ENCODE results near the gene MAGEA8. TPM values are rescaled to one million over a fixed set of nuclear protein-coding genes. Genes with fewer than 3 reads are reported as not detected.
"Not testable (repeated sequence)": the region's sequence is repeated elsewhere in the genome, so short reads cannot be mapped to it uniquely, and the experiment has no call there.

Gene MAGEA8
- total RNA-seq, 1 donor from 2014 or later = not detected

- Mint-ChIP-seq H3K27ac (ENCODE audit: unreplicated experiment) (no peak overlapping the region), H3K36me3 (ENCODE audit: unreplicated experiment) (no peaks in the 10 kb centered on the region), H3K4me3 (ENCODE audit: unreplicated experiment) (no peak overlapping the region), H3K4me1 (ENCODE audit: low read depth, unreplicated experiment) (peaks cover 2% of the 10 kb centered on the region), H3K9me3 (ENCODE audit: unreplicated experiment) (no peaks in the 10 kb centered on the region), H3K27me3 (ENCODE audit: unreplicated experiment) (no peaks in the 10 kb centered on the region)
- no peak for DNase-seq
- TF ChIP-seq CTCF (IDR thresholded peaks at IDR 0.05; ENCODE audit: partially characterized antibody, unreplicated experiment) = no peak
Measured at GRCh38 chrX:149908727-149909126, 27.7 kb downstream of the MAGEA8 start.

DNA sequence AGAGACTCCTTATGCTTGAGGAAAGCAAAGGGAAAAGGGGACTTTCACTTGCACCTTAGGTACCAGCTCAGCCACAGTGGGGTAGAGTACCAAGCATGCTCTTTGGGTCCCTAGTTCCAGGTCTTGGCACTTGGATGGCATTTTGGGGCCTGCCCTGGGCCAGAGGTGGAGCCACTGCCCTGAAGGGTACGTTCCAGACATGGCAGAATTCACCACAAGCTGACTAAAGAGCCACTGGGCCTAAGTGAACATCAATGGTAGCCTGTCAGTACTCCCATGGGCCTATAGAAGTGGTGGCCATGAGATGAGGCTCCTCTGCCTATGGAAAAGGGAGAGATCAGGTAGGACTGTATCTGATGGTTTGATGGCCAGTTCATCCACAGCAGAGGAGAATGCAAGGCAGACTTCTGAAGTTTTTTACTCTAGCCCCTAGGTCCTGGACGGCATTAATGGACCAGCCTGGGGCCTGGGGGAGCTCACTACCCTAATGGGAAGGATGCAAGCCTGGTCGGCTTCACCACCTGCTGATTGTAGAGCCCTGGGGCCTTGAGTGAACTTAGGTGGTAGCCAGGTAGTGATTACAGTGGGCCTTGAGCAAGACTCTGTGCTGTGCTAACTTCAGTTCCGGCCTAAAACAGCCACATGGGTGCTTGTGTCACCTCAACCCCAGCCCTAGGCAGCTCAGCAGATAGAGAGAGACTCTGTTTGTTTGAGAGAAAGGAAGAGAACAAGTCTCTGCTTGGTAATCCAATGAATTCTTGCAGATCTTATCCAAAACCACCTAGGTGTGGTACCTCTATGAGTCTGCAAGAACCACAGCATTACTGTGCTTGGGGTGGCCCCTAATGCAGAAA is 28.6 kb downstream of the MAGEA8 start:
- H3K4me3 Mint-ChIP-seq (ENCODE audit: unreplicated experiment) = no peak overlapping the region
- DNase-seq = no peak
- no peaks in the 10 kb centered on the region for H3K27me3 Mint-ChIP-seq (ENCODE audit: unreplicated experiment)
- H3K9me3 Mint-ChIP-seq (ENCODE audit: unreplicated experiment) = no peaks in the 10 kb centered on the region
- H3K4me1 Mint-ChIP-seq (ENCODE audit: low read depth, unreplicated experiment) = peaks cover 2% of the 10 kb centered on the region
- H3K36me3 Mint-ChIP-seq (ENCODE audit: unreplicated experiment) = no peaks in the 10 kb centered on the region
- TF ChIP-seq CTCF (IDR thresholded peaks at IDR 0.05; ENCODE audit: partially characterized antibody, unreplicated experiment) = no peak
- H3K27ac Mint-ChIP-seq (ENCODE audit: unreplicated experiment) = no peak overlapping the region

DNA sequence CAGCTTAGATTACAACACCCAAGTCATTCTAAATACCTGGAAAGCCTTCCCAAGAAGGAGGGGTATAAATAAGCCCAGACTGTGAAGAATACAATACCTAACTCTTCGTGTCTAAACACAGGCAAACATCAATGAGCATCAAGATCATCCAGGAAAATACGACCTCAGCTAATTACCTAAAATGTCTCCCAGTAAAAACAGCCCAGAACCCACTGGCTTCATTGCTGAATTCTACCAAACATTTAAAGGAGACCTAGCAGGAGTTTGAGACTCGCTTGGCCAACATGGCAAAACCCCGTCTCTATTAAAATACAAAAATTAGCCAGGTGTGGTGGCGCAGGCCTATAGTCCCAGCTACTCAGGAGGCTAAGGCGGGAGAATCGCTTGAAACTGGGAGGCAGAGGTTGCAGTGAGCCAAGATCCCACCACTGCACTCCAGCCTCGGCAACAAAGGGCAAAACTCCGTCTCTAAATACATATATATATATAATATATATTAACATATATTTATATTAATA is 29.3 kb downstream of the MAGEA8 start:
- Mint-ChIP-seq H3K27ac (ENCODE audit: unreplicated experiment) (no peak overlapping the region), H3K9me3 (ENCODE audit: unreplicated experiment) (no peaks in the 10 kb centered on the region), H3K27me3 (ENCODE audit: unreplicated experiment) (no peaks in the 10 kb centered on the region), H3K4me3 (ENCODE audit: unreplicated experiment) (no peak overlapping the region), H3K4me1 (ENCODE audit: low read depth, unreplicated experiment) (peaks cover 2% of the 10 kb centered on the region), H3K36me3 (ENCODE audit: unreplicated experiment) (no peaks in the 10 kb centered on the region)
- no peak for TF ChIP-seq CTCF (IDR thresholded peaks at IDR 0.05; ENCODE audit: partially characterized antibody, unreplicated experiment)
- DNase-seq = no peak

- H3K27ac Mint-ChIP-seq (ENCODE audit: unreplicated experiment) = no peak overlapping the region
- peaks cover 2% of the 10 kb centered on the region for H3K9me3 Mint-ChIP-seq (ENCODE audit: unreplicated experiment)
- H3K4me1 Mint-ChIP-seq (ENCODE audit: low read depth, unreplicated experiment) = no peaks in the 10 kb centered on the region
- H3K36me3 Mint-ChIP-seq (ENCODE audit: unreplicated experiment) = no peaks in the 10 kb centered on the region
- no peak for DNase-seq
- H3K4me3 Mint-ChIP-seq (ENCODE audit: unreplicated experiment) = no peak overlapping the region
- TF ChIP-seq CTCF (IDR thresholded peaks at IDR 0.05; ENCODE audit: partially characterized antibody, unreplicated experiment) = no peak
- no peaks in the 10 kb centered on the region for H3K27me3 Mint-ChIP-seq (ENCODE audit: unreplicated experiment)
Measured at GRCh38 chrX:149916745-149917392, 35.9 kb downstream of the MAGEA8 start.

DNA sequence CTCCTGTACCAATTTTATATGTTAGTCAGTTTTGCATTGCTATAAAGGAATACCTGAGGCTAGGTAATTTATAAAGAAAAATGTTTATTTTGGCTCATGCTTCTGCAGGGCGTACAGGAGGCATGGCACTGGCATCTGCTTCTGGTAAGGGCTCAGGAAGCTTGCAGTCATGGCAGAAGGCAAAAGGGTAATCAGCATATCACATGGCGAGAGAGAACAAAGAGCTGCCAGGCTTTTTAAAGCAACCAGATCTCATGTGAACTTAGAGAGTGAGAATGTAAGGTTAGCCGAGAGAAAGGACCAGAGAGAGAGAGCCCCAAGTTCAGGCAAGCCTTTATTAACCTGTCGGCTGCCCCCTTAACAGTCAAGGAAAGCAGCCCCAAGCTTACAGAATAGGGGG is 42.9 kb downstream of the MAGEA8 start:
- not testable (repeated sequence) for H3K4me3 Mint-ChIP-seq (ENCODE audit: unreplicated experiment); DNase-seq; H3K9me3 Mint-ChIP-seq (ENCODE audit: unreplicated experiment); H3K4me1 Mint-ChIP-seq (ENCODE audit: low read depth, unreplicated experiment); H3K27ac Mint-ChIP-seq (ENCODE audit: unreplicated experiment); H3K36me3 Mint-ChIP-seq (ENCODE audit: unreplicated experiment); H3K27me3 Mint-ChIP-seq (ENCODE audit: unreplicated experiment)

- not testable (repeated sequence) for H3K27ac Mint-ChIP-seq (ENCODE audit: unreplicated experiment); DNase-seq; H3K27me3 Mint-ChIP-seq (ENCODE audit: unreplicated experiment); H3K9me3 Mint-ChIP-seq (ENCODE audit: unreplicated experiment); H3K36me3 Mint-ChIP-seq (ENCODE audit: unreplicated experiment); H3K4me3 Mint-ChIP-seq (ENCODE audit: unreplicated experiment); H3K4me1 Mint-ChIP-seq (ENCODE audit: low read depth, unreplicated experiment)
Measured at GRCh38 chrX:149924434-149924833, 43.5 kb downstream of the MAGEA8 start.

- not testable (repeated sequence) for H3K4me3 Mint-ChIP-seq (ENCODE audit: unreplicated experiment); H3K27ac Mint-ChIP-seq (ENCODE audit: unreplicated experiment); H3K27me3 Mint-ChIP-seq (ENCODE audit: unreplicated experiment); DNase-seq; H3K4me1 Mint-ChIP-seq (ENCODE audit: low read depth, unreplicated experiment); H3K36me3 Mint-ChIP-seq (ENCODE audit: unreplicated experiment); H3K9me3 Mint-ChIP-seq (ENCODE audit: unreplicated experiment)
Measured at GRCh38 chrX:149927245-149927963, 46.4 kb downstream of the MAGEA8 start.

GRCh38 chrX:149927964-149928258 is 46.9 kb downstream of the MAGEA8 start:
- H3K4me3 Mint-ChIP-seq (ENCODE audit: unreplicated experiment); H3K9me3 Mint-ChIP-seq (ENCODE audit: unreplicated experiment); H3K4me1 Mint-ChIP-seq (ENCODE audit: low read depth, unreplicated experiment); H3K27ac Mint-ChIP-seq (ENCODE audit: unreplicated experiment); H3K27me3 Mint-ChIP-seq (ENCODE audit: unreplicated experiment); H3K36me3 Mint-ChIP-seq (ENCODE audit: unreplicated experiment); DNase-seq: not testable (repeated sequence)
